Mucosa of stomach (tissue), 1 donor: ENCODE results near the gene ZNF593.

Experiments
- H3K27me3 ChIP-seq: one replicate; pipeline ENCODE4 v1.7.0; 2013; ENCODE audit warnings: mild to moderate bottlenecking, low read length; ENCODE audit not compliant: control insufficient read depth, insufficient read depth
- H3K36me3 ChIP-seq: one replicate; pipeline ENCODE4 v1.7.0; 2013; ENCODE audit warnings: low read length; ENCODE audit not compliant: control insufficient read depth, insufficient read depth
- H3K4me1 ChIP-seq: one replicate; pipeline ENCODE4 v1.7.0; 2013; ENCODE audit warnings: mild to moderate bottlenecking, low read length; ENCODE audit not compliant: control insufficient read depth, insufficient read depth
- H3K4me3 ChIP-seq: one replicate; pipeline ENCODE4 v1.7.0; 2013; ENCODE audit warnings: low read length
- H3K9ac ChIP-seq: one replicate; pipeline ENCODE4 v1.7.0; 2013; ENCODE audit warnings: mild to moderate bottlenecking, low read length, moderate library complexity
- H3K9me3 ChIP-seq: one replicate; pipeline ENCODE4 v1.7.0; 2013; ENCODE audit warnings: mild to moderate bottlenecking, low read length, moderate library complexity; ENCODE audit not compliant: control insufficient read depth
- donor health status: Pancreatic carcinoma.

Gene ZNF593

GRCh38 chr1:26181586-26182382 lies 12.1 kb downstream of the ZNF593 start:
- H3K9me3 ChIP-seq: no peaks in the 10 kb centered on the region
- no peak overlapping the region for H3K4me3 ChIP-seq
- no peak overlapping the region for H3K9ac ChIP-seq
- H3K27me3 ChIP-seq: no peaks in the 10 kb centered on the region
- peaks cover 11% of the 10 kb centered on the region for H3K4me1 ChIP-seq
- no peaks in the 10 kb centered on the region for H3K36me3 ChIP-seq

- Histone ChIP-seq H3K27me3 (no peaks in the 10 kb centered on the region), H3K9me3 (no peaks in the 10 kb centered on the region), H3K36me3 (no peaks in the 10 kb centered on the region), H3K9ac (no peak overlapping the region), H3K4me1 (peaks cover 11% of the 10 kb centered on the region), H3K4me3 (no peak overlapping the region)
Observed at GRCh38 chr1:26182383-26182696, 12.6 kb downstream of the ZNF593 start.

GRCh38 chr1:26184086-26184485 lies 14.4 kb downstream of the ZNF593 start:
- Histone ChIP-seq H3K4me3 (no peak overlapping the region), H3K27me3 (no peaks in the 10 kb centered on the region), H3K9ac (no peak overlapping the region), H3K9me3 (no peaks in the 10 kb centered on the region), H3K36me3 (no peaks in the 10 kb centered on the region), H3K4me1 (no peaks in the 10 kb centered on the region)

DNA sequence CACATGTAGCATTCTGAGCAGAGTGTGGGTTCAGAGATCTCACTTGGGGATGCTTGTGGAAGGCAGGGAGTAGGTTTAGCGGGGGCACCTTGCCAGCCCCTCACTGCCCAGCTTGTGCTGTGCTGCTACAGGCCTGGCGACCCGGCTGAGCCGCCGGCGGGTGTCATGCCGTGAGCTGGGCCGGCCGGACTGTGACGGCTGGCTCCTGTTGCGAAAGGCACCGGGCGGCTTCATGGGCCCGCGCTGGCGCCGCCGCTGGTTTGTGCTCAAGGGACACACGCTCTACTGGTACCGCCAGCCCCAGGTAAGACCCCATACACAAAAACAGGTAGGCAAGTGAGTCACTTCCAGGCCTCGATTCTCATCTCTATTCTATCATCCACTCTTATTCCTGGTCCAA lies 15.2 kb downstream of the ZNF593 start:
- no peaks in the 10 kb centered on the region for H3K4me1 ChIP-seq
- no peaks in the 10 kb centered on the region for H3K9me3 ChIP-seq
- H3K27me3 ChIP-seq: no peaks in the 10 kb centered on the region
- no peak overlapping the region for H3K4me3 ChIP-seq
- no peak overlapping the region for H3K9ac ChIP-seq
- no peaks in the 10 kb centered on the region for H3K36me3 ChIP-seq

GRCh38 chr1:26187882-26188281 lies 18.2 kb downstream of the ZNF593 start:
- Histone ChIP-seq H3K9me3 (no peaks in the 10 kb centered on the region), H3K4me1 (no peaks in the 10 kb centered on the region), H3K36me3 (no peaks in the 10 kb centered on the region), H3K9ac (no peak overlapping the region), H3K4me3 (no peak overlapping the region), H3K27me3 (no peaks in the 10 kb centered on the region)

GRCh38 chr1:26188477-26188876 lies 18.8 kb downstream of the ZNF593 start:
- Histone ChIP-seq H3K36me3 (no peaks in the 10 kb centered on the region), H3K27me3 (no peaks in the 10 kb centered on the region), H3K4me3 (no peak overlapping the region), H3K4me1 (no peaks in the 10 kb centered on the region), H3K9me3 (no peaks in the 10 kb centered on the region), H3K9ac (no peak overlapping the region)

GRCh38 chr1:26189331-26189730 lies 19.6 kb downstream of the ZNF593 start:
- no peaks in the 10 kb centered on the region for H3K36me3 ChIP-seq
- no peaks in the 10 kb centered on the region for H3K4me1 ChIP-seq
- no peaks in the 10 kb centered on the region for H3K9me3 ChIP-seq
- no peak overlapping the region for H3K4me3 ChIP-seq
- H3K9ac ChIP-seq: no peak overlapping the region
- H3K27me3 ChIP-seq: no peaks in the 10 kb centered on the region

- Histone ChIP-seq H3K36me3 (no peaks in the 10 kb centered on the region), H3K27me3 (no peaks in the 10 kb centered on the region), H3K4me1 (no peaks in the 10 kb centered on the region), H3K9ac (no peak overlapping the region), H3K9me3 (no peaks in the 10 kb centered on the region), H3K4me3 (no peak overlapping the region)
Observed at GRCh38 chr1:26189751-26190275, 20.1 kb downstream of the ZNF593 start.

DNA sequence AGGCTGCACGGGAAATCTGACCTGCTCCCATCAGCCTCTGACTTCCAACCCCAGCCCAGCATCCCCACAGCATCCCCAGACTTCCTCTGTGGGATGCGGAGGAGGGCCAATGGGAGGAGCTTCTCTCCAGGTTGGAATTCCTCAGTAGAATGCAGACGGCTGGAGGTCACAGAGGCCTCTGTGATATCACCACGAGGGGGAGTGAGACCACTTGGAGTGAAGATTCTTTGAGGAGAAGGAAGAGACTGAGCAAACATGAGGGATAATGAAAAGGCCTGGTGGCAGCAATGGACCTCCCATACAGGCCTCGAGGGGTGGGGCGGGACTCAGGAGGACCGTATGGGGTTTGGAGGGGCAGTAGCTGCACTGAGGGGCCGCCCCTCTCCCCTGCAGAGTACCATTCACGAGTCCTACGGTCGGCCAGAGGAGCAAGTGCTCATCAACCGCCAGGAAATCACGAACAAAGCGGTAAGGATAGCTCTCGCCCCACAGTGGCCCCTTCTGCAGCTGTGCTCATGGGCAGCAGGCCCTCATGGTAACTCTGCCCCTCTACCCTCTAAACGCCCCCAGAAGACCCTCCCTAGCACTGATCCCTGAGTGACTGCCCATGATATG lies 20.8 kb downstream of the ZNF593 start, which contains the start of gene CATSPER4:
Gene CATSPER4, plus strand, starts transcription at position 230 of the 615 bp plus-strand sequence. Its CDS starts 26 bp downstream, at position 256.
- Histone ChIP-seq H3K9ac (no peak within 1 kb of the TSS), H3K4me3 (no peak within 1 kb of the TSS), H3K27me3 (no peaks in the 10 kb centered on the region), H3K36me3 (no peaks in the 10 kb centered on the region), H3K9me3 (no peaks in the 10 kb centered on the region), H3K4me1 (no peaks in the 10 kb centered on the region)

GRCh38 chr1:26191739-26192138 lies 22.0 kb downstream of the ZNF593 start:
- Histone ChIP-seq H3K27me3 (no peaks in the 10 kb centered on the region), H3K9ac (no peak overlapping the region), H3K9me3 (no peaks in the 10 kb centered on the region), H3K4me1 (no peaks in the 10 kb centered on the region), H3K36me3 (no peaks in the 10 kb centered on the region), H3K4me3 (no peak overlapping the region)

DNA sequence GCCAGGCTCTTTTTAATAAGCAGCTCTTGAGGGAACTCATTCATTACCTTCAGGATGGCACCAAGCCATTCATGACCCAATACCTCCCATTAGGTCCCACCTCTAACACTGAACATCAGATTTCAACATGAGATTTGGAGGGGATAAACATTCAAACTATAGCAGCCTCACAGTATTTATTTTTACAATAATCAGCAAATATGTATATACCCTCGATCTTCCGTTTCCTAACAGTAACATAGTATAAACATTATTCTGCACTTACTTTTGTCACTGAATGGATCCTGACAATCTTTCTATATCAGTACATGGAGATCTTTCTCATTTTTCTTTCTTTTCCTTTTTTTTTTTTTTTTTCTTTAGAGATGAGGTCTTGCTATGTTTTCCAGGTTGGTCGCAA lies 26.1 kb downstream of the ZNF593 start:
- Histone ChIP-seq H3K4me3 (no peak overlapping the region), H3K4me1 (no peaks in the 10 kb centered on the region), H3K36me3 (no peaks in the 10 kb centered on the region), H3K9ac (no peak overlapping the region), H3K27me3 (no peaks in the 10 kb centered on the region), H3K9me3 (no peaks in the 10 kb centered on the region)

GRCh38 chr1:26197301-26197700 lies 27.6 kb downstream of the ZNF593 start:
- no peak overlapping the region for H3K9ac ChIP-seq
- H3K36me3 ChIP-seq: no peaks in the 10 kb centered on the region
- H3K4me3 ChIP-seq: no peak overlapping the region
- H3K9me3 ChIP-seq: no peaks in the 10 kb centered on the region
- no peaks in the 10 kb centered on the region for H3K27me3 ChIP-seq
- no peaks in the 10 kb centered on the region for H3K4me1 ChIP-seq
